HepG2 (cell line): Measurements from ENCODE around the gene MBTPS1. TPM values are rescaled to one million over a fixed set of nuclear protein-coding genes. Genes with fewer than 3 reads are reported as not detected.

Experiments
- E2F5 ChIP-seq: sonication (generic); formaldehyde crosslinking; conservative IDR thresholded peaks from 2 replicates; pipeline ENCODE4 v1.4.0; 2020; ENCODE audit warnings: missing genetic modification reagents
- GATAD2A ChIP-seq: IDR thresholded peaks from 2 replicates; pipeline ENCODE4 v1.6.1; 2016
- IRF9 ChIP-seq: sonication (generic); formaldehyde crosslinking; IDR thresholded peaks from 2 replicates; pipeline ENCODE4 v1.8.0; 2022; ENCODE audit warnings: missing genetic modification reagents, mild to moderate bottlenecking, borderline replicate concordance
- KDM2A ChIP-seq: sonication (generic); formaldehyde crosslinking; IDR thresholded peaks from 2 replicates; pipeline ENCODE4 v1.4.0; 2020; ENCODE audit warnings: low read depth, missing genetic modification reagents, borderline replicate concordance
- KDM4B ChIP-seq: sonication (generic); formaldehyde crosslinking; IDR thresholded peaks from 2 replicates; pipeline ENCODE4 v1.4.0; 2020; ENCODE audit warnings: missing genetic modification reagents
- MEIS2 ChIP-seq: sonication (generic); formaldehyde crosslinking; IDR thresholded peaks from 2 replicates; pipeline ENCODE4 v1.9.0; 2021; ENCODE audit warnings: mild to moderate bottlenecking, missing genetic modification reagents
- NR2C2 ChIP-seq: sonication (generic); formaldehyde crosslinking; IDR thresholded peaks from 2 replicates; pipeline ENCODE4 v1.4.0; 2020; ENCODE audit warnings: missing genetic modification reagents, mild to moderate bottlenecking, moderate library complexity, borderline replicate concordance
- POGZ ChIP-seq: sonication (generic); formaldehyde crosslinking; IDR thresholded peaks from 2 replicates; pipeline ENCODE4 v1.4.0; 2020; ENCODE audit warnings: mild to moderate bottlenecking, missing genetic modification reagents
- PPARG ChIP-seq: conservative IDR thresholded peaks from 2 replicates; pipeline ENCODE4 v1.6.1; 2016; ENCODE audit warnings: missing biosample characterization, missing genetic modification reagents
- RCOR2 ChIP-seq: IDR thresholded peaks from 2 replicates; pipeline ENCODE4 v1.6.1; 2016; ENCODE audit warnings: missing biosample characterization, missing genetic modification reagents
- TEF ChIP-seq: sonication (generic); formaldehyde crosslinking; IDR thresholded peaks from 2 replicates; pipeline ENCODE4 v1.5.0; 2020; ENCODE audit warnings: missing genetic modification reagents
- TRIM24 ChIP-seq: sonication (generic); formaldehyde crosslinking; IDR thresholded peaks from 2 replicates; pipeline ENCODE4 v1.8.0; 2022; ENCODE audit warnings: mild to moderate bottlenecking, missing genetic modification reagents
- ZBTB14 ChIP-seq: sonication (generic); formaldehyde crosslinking; IDR thresholded peaks from 2 replicates; pipeline ENCODE4 v1.4.0; 2020; ENCODE audit warnings: missing genetic modification reagents
- ZBTB34 ChIP-seq: sonication (generic); formaldehyde crosslinking; IDR thresholded peaks from 2 replicates; pipeline ENCODE4 v1.8.0; 2022; ENCODE audit warnings: mild to moderate bottlenecking, missing genetic modification reagents
- ZNF296 ChIP-seq: sonication (generic); formaldehyde crosslinking; conservative IDR thresholded peaks from 2 replicates; pipeline ENCODE4 v1.5.0; 2020; ENCODE audit warnings: mild to moderate bottlenecking, missing genetic modification reagents
- ZNF337 ChIP-seq: sonication (generic); formaldehyde crosslinking; IDR thresholded peaks from 2 replicates; pipeline ENCODE4 v1.5.1; 2020; ENCODE audit warnings: missing genetic modification reagents, low read depth, mild to moderate bottlenecking, borderline replicate concordance
- ZNF354B ChIP-seq: sonication (generic); formaldehyde crosslinking; IDR thresholded peaks from 2 replicates; pipeline ENCODE4 v1.8.0; 2022; ENCODE audit warnings: mild to moderate bottlenecking, missing genetic modification reagents
- ZNF615 ChIP-seq: sonication (generic); formaldehyde crosslinking; IDR thresholded peaks from 2 replicates; pipeline ENCODE4 v1.5.0; 2020; ENCODE audit warnings: mild to moderate bottlenecking, missing genetic modification reagents, borderline replicate concordance
- ZNF770 ChIP-seq: sonication (generic); formaldehyde crosslinking; IDR thresholded peaks from 2 replicates; pipeline ENCODE4 v1.5.0; 2020; ENCODE audit warnings: mild to moderate bottlenecking, missing genetic modification reagents
- ZSCAN12 ChIP-seq: sonication (generic); formaldehyde crosslinking; IDR thresholded peaks from 2 replicates; pipeline ENCODE4 v1.9.0; 2021; ENCODE audit warnings: mild to moderate bottlenecking, missing genetic modification reagents
- polyA plus RNA-seq, 8 experiments: library from polyadenylated mRNA; depleted of rRNA in 3 of 8; stranded (reverse) in 7 of 8; unstranded in 1 of 8; fragments of >200 nt; fragmentation: Illumina TruSeq in 4 of 8; extraction: Trizol in 4 of 8; gene quantifications; 2 replicates each; pipeline versions ENCODE4 v1.2.1 to v1.2.3, GENCODE V29; 2011 to 2016; ENCODE audit warnings: low read depth in 4 of 8, missing spikeins in 1 of 8, mixed read lengths in 1 of 8; ENCODE audit not compliant: insufficient read depth in 1 of 8
- total RNA-seq, 5 experiments: library from RNA; depleted of rRNA; stranded (reverse); fragments of >200 nt; fragmentation: Illumina TruSeq; extraction: Trizol; gene quantifications; 2 replicates each; pipeline ENCODE4 v1.2.3, GENCODE V29; 2016; ENCODE audit warnings: low read depth in 1 of 5
- TF ChIP-seq, protein P1 (sequence below): sonication (generic); formaldehyde crosslinking; IDR thresholded peaks from 2 replicates; pipeline ENCODE4 v1.4.0; 2020; ENCODE audit warnings: mild to moderate bottlenecking, missing genetic modification reagents

The MBTPS1 gene
- total and polyA plus RNA-seq, 2 of the 13 experiments (the other 11 are each of a cell fraction or from before 2014, with no cell fraction given): 56.7 to 91.3 TPM

DNA sequence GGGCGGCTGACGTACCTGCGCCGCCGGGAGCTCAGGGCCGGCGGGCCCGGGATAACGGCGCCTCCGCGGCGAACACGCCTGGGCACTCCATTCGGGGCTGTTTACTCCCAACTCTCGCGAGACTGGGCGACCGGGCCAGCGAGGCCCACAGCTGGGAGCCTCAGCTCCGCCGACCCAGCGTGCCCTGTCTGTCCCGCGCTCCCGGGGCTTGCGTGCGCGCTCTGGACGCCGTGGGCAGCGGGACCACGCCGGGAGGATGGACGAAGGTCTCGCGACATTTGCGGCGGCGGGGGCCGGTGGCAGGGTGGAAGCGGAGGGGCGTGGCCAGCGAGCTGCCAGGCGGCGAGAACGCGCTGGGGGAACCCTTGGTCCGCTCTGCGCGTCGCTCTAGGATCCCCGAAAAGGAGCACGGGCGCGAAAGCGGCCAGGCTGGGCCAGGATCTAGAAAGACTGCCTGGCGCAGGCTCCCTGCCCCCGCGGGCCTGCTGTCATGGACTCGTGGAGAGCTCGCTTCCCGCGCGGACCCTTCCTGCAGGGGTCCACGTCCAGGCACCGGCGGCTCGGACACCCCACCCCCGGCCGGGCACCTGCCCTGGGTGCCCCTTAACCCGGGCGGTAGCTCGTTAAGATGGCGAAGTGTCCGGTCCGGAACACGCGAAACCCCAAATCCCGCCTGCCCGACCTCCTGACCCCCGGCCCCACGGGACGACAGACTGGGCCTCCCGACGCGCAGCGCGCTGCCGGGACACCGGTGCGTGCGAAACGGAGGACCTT, at the start of gene MBTPS1 (continued):
- TF ChIP-seq MEIS2 (CRISPR knock-in tag) (peak; percentile 45; the same call in 1 of the 2 replicates), RCOR2 (CRISPR knock-in tag) (no peak), ZBTB34 (CRISPR knock-in tag) (no peak; the same call in 1 of the 2 replicates), ZBTB14 (CRISPR knock-in tag) (peak; percentile 100), ZNF770 (peak; percentile 78), E2F5 (CRISPR knock-in tag) (peak; percentile 80), ZNF615 (no peak), IRF9 (CRISPR knock-in tag) (peak; percentile 74; the same call in 1 of the 2 replicates), TEF (no peak), ZNF354B (CRISPR knock-in tag) (0 out of 2 replicates have a peak, but pooled peaks have one; percentile 26), ZSCAN12 (0 out of 2 replicates have a peak, but pooled peaks have one; percentile 7), KDM4B (CRISPR knock-in tag) (0 out of 2 replicates have a peak, but pooled peaks have one; percentile 30), ZNF296 (CRISPR knock-in tag) (0 out of 2 replicates have a peak, but pooled peaks have one; percentile 74), TRIM24 (CRISPR knock-in tag) (no peak), PPARG (CRISPR knock-in tag) (peak; percentile 58), GATAD2A (0 out of 2 replicates have a peak, but pooled peaks have one; percentile 23), ZNF337 (CRISPR knock-in tag) (0 out of 2 replicates have a peak, but pooled peaks have one; percentile 77), POGZ (CRISPR knock-in tag) (peak; percentile 87), NR2C2 (peak; percentile 72), KDM2A (CRISPR knock-in tag) (peak; percentile 94)
- TF ChIP-seq, protein P1, sequence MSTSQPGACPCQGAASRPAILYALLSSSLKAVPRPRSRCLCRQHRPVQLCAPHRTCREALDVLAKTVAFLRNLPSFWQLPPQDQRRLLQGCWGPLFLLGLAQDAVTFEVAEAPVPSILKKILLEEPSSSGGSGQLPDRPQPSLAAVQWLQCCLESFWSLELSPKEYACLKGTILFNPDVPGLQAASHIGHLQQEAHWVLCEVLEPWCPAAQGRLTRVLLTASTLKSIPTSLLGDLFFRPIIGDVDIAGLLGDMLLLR (CRISPR knock-in tag): peak; percentile 51; the same call in 1 of the 2 replicates
